ENCODE results near the gene RGPD5. TPM values are rescaled to one million over a fixed set of nuclear protein-coding genes. Genes with fewer than 3 reads are reported as not detected.

Gene RGPD5
- 17.8 and 23.8 TPM in 2 replicates for total RNA-seq

DNA sequence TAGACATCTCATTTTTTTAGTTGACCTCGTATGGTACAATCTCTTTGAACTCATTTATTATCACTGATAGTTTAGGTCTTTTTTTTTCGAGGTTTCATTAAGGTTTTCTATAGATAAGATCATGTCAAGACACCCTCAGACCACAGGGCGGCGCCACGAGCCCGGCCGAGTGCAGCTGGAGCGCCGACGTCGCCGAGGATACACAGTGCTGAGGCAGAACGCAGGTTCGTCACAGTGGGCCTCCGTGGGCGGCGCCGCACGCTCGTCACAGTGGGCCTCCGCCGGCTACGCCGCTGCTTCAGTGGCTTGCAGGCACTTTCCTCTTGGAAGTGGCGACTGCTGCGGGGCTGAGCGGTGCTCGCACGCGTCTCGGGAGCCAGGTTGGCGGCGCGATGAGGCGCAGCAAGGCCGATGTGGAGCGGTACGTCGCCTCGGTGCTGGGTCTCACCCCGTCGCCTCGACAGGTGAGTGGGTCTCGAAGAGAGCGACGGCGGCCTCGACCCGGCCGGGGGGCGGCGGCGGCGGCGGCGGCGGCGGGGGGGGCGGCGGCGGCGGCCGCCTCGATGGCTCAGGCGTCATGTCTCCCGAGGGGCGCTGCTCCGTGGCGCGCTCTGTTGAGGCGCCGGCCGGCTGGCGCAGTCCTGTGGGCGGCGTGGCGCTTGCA lies at the start of gene RGPD5:
Gene RGPD5, plus strand, starts transcription at position 232 of the 664 bp plus-strand sequence. Its CDS starts 161 bp downstream, at position 393.

DNA sequence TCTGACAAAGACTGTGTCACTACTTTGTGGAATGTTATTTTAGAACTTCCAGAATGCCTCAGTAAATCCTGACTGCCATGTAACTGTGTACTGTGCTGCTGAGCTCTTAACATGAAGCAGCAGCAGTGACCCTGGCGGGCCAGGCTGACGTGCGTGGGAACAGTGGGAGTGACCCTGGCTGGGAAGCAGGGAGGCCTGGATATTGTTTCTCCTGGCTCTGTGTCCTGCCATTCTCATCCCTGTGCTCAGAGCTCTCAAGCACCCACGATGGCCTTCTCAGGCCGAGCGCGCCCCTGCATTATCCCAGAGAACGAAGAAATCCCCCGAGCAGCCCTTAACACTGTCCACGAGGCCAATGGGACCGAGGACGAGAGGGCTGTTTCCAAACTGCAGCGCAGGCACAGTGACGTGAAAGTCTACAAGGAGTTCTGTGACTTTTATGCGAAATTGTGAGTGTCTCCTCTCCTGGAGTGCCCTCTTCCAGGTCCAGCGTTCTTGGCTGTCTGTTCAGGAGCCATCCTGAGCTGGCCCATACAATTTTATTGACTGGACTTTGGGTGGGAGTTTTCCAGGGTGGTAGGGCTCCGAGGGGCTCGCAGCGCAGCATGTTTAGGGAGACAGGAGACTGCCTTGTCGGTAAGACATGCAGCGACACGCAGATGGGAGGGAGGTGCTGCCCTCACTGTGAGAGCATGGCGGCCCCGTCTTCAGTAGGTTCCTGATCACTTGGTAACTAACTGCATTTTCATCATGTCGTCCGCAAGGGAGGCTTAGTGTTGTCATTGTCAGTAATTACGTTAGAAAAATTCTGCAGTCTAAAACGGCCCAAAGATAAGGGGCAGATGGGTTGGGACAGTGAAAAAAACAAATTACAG lies 104.6 kb downstream of the RGPD5 start, which contains the start of gene LIMS3:
Gene LIMS3, plus strand, starts transcription at position 227 of the 875 bp plus-strand sequence. Its CDS starts 41 bp downstream, at position 268.

Other genes starting within 250 kb of the RGPD5 start
- gene SEPTIN10, start 180.3 kb upstream of the RGPD5 start, total RNA-seq, result 122 and 146 TPM in 2 replicates
- gene SOWAHC, start 179.9 kb upstream of the RGPD5 start, total RNA-seq, result 9.9 and 10.6 TPM in 2 replicates
- gene LIMS3, start 104.4 kb downstream of the RGPD5 start, total RNA-seq, result 17.3 and 31.3 TPM in 2 replicates

Measured in dermis lymphatic vessel endothelial cell (primary cell).